ENCODE data around the gene CTU1. TPM values are rescaled to one million over a fixed set of nuclear protein-coding genes. Genes with fewer than 3 reads are reported as not detected.

CTU1 gene
- total RNA-seq, 1 donor = 4.3 TPM

- Histone ChIP-seq H3K4me2 (ENCODE audit: insufficient read depth, low read length) (peak overlapping the region; percentile 92), H3K9me3 (ENCODE audit: low read depth, low read length) (no peaks in the 10 kb centered on the region), H3K4me3 (ENCODE audit: insufficient read depth, low read length) (peak overlapping the region; percentile 94), H3K4me1 (ENCODE audit: insufficient read depth, low read length) (peaks cover 11% of the 10 kb centered on the region), H3K27me3 (ENCODE audit: insufficient read depth, low read length) (no peaks in the 10 kb centered on the region), H3K36me3 (ENCODE audit: insufficient read depth, low read length) (peaks cover 20% of the 10 kb centered on the region), H3K27ac (ENCODE audit: low read depth, low read length) (peak overlapping the region; percentile 76), H2AFZ (ENCODE audit: low read length) (peak overlapping the region; percentile 95), H4K20me1 (ENCODE audit: insufficient read depth, low read length) (peaks cover 8% of the 10 kb centered on the region), H3K79me2 (ENCODE audit: insufficient read depth, low read length) (peaks cover 42% of the 10 kb centered on the region)
- TF ChIP-seq, protein P1, sequence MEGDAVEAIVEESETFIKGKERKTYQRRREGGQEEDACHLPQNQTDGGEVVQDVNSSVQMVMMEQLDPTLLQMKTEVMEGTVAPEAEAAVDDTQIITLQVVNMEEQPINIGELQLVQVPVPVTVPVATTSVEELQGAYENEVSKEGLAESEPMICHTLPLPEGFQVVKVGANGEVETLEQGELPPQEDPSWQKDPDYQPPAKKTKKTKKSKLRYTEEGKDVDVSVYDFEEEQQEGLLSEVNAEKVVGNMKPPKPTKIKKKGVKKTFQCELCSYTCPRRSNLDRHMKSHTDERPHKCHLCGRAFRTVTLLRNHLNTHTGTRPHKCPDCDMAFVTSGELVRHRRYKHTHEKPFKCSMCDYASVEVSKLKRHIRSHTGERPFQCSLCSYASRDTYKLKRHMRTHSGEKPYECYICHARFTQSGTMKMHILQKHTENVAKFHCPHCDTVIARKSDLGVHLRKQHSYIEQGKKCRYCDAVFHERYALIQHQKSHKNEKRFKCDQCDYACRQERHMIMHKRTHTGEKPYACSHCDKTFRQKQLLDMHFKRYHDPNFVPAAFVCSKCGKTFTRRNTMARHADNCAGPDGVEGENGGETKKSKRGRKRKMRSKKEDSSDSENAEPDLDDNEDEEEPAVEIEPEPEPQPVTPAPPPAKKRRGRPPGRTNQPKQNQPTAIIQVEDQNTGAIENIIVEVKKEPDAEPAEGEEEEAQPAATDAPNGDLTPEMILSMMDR (IDR thresholded peaks at IDR 0.05; ENCODE audit: extremely low read depth, low read depth, low read length) = no peak
- DNase-seq (ENCODE audit: insufficient read length, low spot score, missing footprints) = peak; percentile 88
These were observed 673 bp downstream of the CTU1 start for GRCh38 chr19:51107406-51108065.

DNA sequence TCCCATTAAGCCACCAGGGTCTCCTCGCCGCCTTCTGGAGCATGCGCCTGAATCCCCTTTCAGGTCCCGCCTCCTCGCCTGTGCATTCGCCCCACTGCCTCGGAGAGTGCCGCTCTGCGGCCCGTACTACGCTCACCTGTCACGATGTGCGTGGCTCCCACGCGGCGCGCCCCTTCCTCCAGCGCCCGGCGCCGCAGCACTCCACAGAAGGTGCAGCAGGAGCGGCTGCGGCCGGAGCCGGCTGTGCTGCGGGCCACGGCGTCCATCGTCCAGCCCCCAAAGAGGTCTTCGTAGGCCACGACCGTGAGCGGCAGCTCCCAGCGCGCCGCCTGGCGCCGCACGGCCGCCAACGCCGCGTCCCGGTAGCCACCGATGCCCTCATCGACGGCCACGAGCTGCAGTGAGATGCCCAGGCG, 4.3 kb downstream of the CTU1 start:
- no peak for DNase-seq (ENCODE audit: insufficient read length, low spot score, missing footprints)
- Histone ChIP-seq H4K20me1 (ENCODE audit: insufficient read depth, low read length) (peaks cover 30% of the 10 kb centered on the region), H3K27ac (ENCODE audit: low read depth, low read length) (no peak overlapping the region), H3K4me3 (ENCODE audit: insufficient read depth, low read length) (no peak overlapping the region), H3K9me3 (ENCODE audit: low read depth, low read length) (no peaks in the 10 kb centered on the region), H3K36me3 (ENCODE audit: insufficient read depth, low read length) (peaks cover 28% of the 10 kb centered on the region), H2AFZ (ENCODE audit: low read length) (no peak overlapping the region), H3K4me1 (ENCODE audit: insufficient read depth, low read length) (peaks cover 15% of the 10 kb centered on the region), H3K27me3 (ENCODE audit: insufficient read depth, low read length) (no peaks in the 10 kb centered on the region), H3K4me2 (ENCODE audit: insufficient read depth, low read length) (no peak overlapping the region), H3K79me2 (ENCODE audit: insufficient read depth, low read length) (peaks cover 57% of the 10 kb centered on the region)
- TF ChIP-seq, protein P1 (IDR thresholded peaks at IDR 0.05; ENCODE audit: extremely low read depth, low read depth, low read length) = no peak

- peaks cover 11% of the 10 kb centered on the region for H3K4me1 ChIP-seq (ENCODE audit: insufficient read depth, low read length)
- H2AFZ ChIP-seq (ENCODE audit: low read length) = no peak overlapping the region
- no peaks in the 10 kb centered on the region for H3K27me3 ChIP-seq (ENCODE audit: insufficient read depth, low read length)
- peaks cover 55% of the 10 kb centered on the region for H3K79me2 ChIP-seq (ENCODE audit: insufficient read depth, low read length)
- H3K4me3 ChIP-seq (ENCODE audit: insufficient read depth, low read length) = no peak overlapping the region
- DNase-seq (ENCODE audit: insufficient read length, low spot score, missing footprints) = peak; percentile 91
- H3K27ac ChIP-seq (ENCODE audit: low read depth, low read length) = no peak overlapping the region
- no peak overlapping the region for H3K4me2 ChIP-seq (ENCODE audit: insufficient read depth, low read length)
- peaks cover 28% of the 10 kb centered on the region for H3K36me3 ChIP-seq (ENCODE audit: insufficient read depth, low read length)
- TF ChIP-seq, protein P1 (IDR thresholded peaks at IDR 0.05; ENCODE audit: extremely low read depth, low read depth, low read length) = no peak
- no peaks in the 10 kb centered on the region for H3K9me3 ChIP-seq (ENCODE audit: low read depth, low read length)
- H4K20me1 ChIP-seq (ENCODE audit: insufficient read depth, low read length) = peaks cover 32% of the 10 kb centered on the region
These were observed 5.2 kb downstream of the CTU1 start for GRCh38 chr19:51102991-51103390.

DNA sequence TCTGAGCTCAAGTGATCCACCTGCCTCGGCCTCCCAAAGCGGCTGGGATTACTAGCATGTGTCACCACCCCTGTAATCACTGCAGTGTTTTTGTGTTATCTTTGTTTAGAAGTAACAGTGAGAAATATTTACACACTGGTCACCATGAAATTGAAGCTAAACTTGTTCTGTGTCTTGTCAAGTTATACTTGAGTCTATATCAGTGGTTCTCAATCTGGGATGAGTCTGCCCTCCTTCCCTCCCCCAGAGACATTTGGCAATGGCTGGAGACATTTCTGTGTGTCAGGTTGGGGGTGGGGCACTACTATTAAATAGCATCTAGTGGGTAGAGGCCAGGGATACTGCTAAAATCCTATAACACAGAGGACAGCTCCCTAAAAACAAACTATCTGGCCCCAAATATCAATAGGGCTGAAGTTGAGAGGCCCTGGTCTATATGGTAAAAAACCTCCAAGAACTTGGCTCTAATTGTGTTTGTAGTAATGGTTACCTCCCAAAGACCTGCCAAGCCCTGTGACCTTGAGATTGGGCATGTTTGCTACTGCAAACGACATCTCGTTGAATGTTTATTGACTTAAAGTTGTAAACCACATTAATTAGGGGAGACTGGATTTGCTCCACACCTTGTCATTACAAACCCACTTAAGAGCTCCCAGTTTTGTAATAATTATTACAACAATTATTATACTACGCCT, 6.9 kb downstream of the CTU1 start:
- no peak overlapping the region for H2AFZ ChIP-seq (ENCODE audit: low read length)
- H3K4me1 ChIP-seq (ENCODE audit: insufficient read depth, low read length) = peaks cover 6% of the 10 kb centered on the region
- no peak overlapping the region for H3K4me2 ChIP-seq (ENCODE audit: insufficient read depth, low read length)
- no peaks in the 10 kb centered on the region for H3K9me3 ChIP-seq (ENCODE audit: low read depth, low read length)
- H3K79me2 ChIP-seq (ENCODE audit: insufficient read depth, low read length) = peaks cover 41% of the 10 kb centered on the region
- peaks cover 45% of the 10 kb centered on the region for H4K20me1 ChIP-seq (ENCODE audit: insufficient read depth, low read length)
- DNase-seq (ENCODE audit: insufficient read length, low spot score, missing footprints) = peak; percentile 89
- peaks cover 31% of the 10 kb centered on the region for H3K36me3 ChIP-seq (ENCODE audit: insufficient read depth, low read length)
- no peak overlapping the region for H3K27ac ChIP-seq (ENCODE audit: low read depth, low read length)
- H3K27me3 ChIP-seq (ENCODE audit: insufficient read depth, low read length) = no peaks in the 10 kb centered on the region
- H3K4me3 ChIP-seq (ENCODE audit: insufficient read depth, low read length) = no peak overlapping the region
- TF ChIP-seq, protein P1 (IDR thresholded peaks at IDR 0.05; ENCODE audit: extremely low read depth, low read depth, low read length) = no peak

Data from osteoblast (primary cell).